HEK293 (cell line): ENCODE measurements around the gene SYS1.

Experiments
- ATF2 ChIP-seq: fragments of 450-650 bp; formaldehyde crosslinking; IDR thresholded peaks from 2 replicates; pipeline ENCODE4 v1.5.1; 2016; ENCODE audit warnings: missing biosample characterization, missing genetic modification characterization, low read depth
- EGR2 ChIP-seq: fragments of 450-650 bp; formaldehyde crosslinking; IDR thresholded peaks from 2 replicates; pipeline ENCODE4 v1.5.1; 2016; ENCODE audit warnings: low read depth, missing biosample characterization, missing genetic modification characterization
- FEZF1 ChIP-seq: fragments of 450-650 bp; formaldehyde crosslinking; IDR thresholded peaks from 2 replicates; pipeline ENCODE4 v1.5.1; 2016; ENCODE audit warnings: missing biosample characterization, missing genetic modification characterization
- GFI1B ChIP-seq: fragments of 450-650 bp; formaldehyde crosslinking; IDR thresholded peaks from 2 replicates; pipeline ENCODE4 v1.5.1; 2016; ENCODE audit warnings: missing biosample characterization, missing genetic modification characterization
- GLI2 ChIP-seq: fragments of 450-650 bp; formaldehyde crosslinking; IDR thresholded peaks from 2 replicates; pipeline ENCODE4; 2017; ENCODE audit warnings: missing biosample characterization, missing genetic modification characterization, low read depth, borderline replicate concordance
- KLF16 ChIP-seq: fragments of 450-650 bp; formaldehyde crosslinking; IDR thresholded peaks from 2 replicates; pipeline ENCODE4 v1.5.1; 2017; ENCODE audit warnings: missing biosample characterization, missing genetic modification characterization
- KLF9 ChIP-seq: fragments of 450-650 bp; formaldehyde crosslinking; IDR thresholded peaks from 2 replicates; pipeline ENCODE4 v1.5.1; 2016; ENCODE audit warnings: missing biosample characterization, missing genetic modification characterization, low read depth
- MEIS1 ChIP-seq: sonication (generic); formaldehyde crosslinking; IDR thresholded peaks from 2 replicates; pipeline ENCODE4 v1.8.1; 2022; ENCODE audit warnings: missing genetic modification reagents, mild to moderate bottlenecking, borderline replicate concordance
- PRDM10 ChIP-seq: fragments of 450-650 bp; formaldehyde crosslinking; IDR thresholded peaks from 2 replicates; pipeline ENCODE4 v1.5.1; 2016; ENCODE audit warnings: missing biosample characterization, missing genetic modification characterization
- SP2 ChIP-seq: fragments of 450-650 bp; formaldehyde crosslinking; IDR thresholded peaks from 2 replicates; pipeline ENCODE4 v1.5.1; 2016; ENCODE audit warnings: missing biosample characterization, missing genetic modification characterization
- TCF7L2 ChIP-seq: IDR thresholded peaks from 2 replicates; pipeline ENCODE4 v1.6.1; 2011; ENCODE audit warnings: low read depth, mild to moderate bottlenecking, inconsistent platforms, low read length, moderate library complexity, borderline replicate concordance
- ZBTB17 ChIP-seq: fragments of 450-650 bp; formaldehyde crosslinking; IDR thresholded peaks from 2 replicates; pipeline ENCODE4 v1.5.1; 2016; ENCODE audit warnings: missing biosample characterization, missing genetic modification characterization
- ZFHX2 ChIP-seq: fragments of 450-650 bp; formaldehyde crosslinking; conservative IDR thresholded peaks from 2 replicates; pipeline ENCODE4 v1.5.1; 2016; ENCODE audit warnings: missing biosample characterization, missing genetic modification characterization
- ZFP41 ChIP-seq: fragments of 450-650 bp; formaldehyde crosslinking; IDR thresholded peaks from 2 replicates; pipeline ENCODE4 v1.5.1; 2016; ENCODE audit warnings: missing biosample characterization, missing genetic modification characterization, borderline replicate concordance
- ZNF112 ChIP-seq: fragments of 450-650 bp; formaldehyde crosslinking; IDR thresholded peaks from 2 replicates; pipeline ENCODE4 v1.5.0; 2017; ENCODE audit warnings: missing biosample characterization, missing genetic modification characterization
- ZNF121 ChIP-seq: fragments of 450-650 bp; formaldehyde crosslinking; IDR thresholded peaks from 2 replicates; pipeline ENCODE4 v1.5.1; 2016; ENCODE audit warnings: missing biosample characterization, missing genetic modification characterization
- ZNF148 ChIP-seq: fragments of 450-650 bp; formaldehyde crosslinking; IDR thresholded peaks from 2 replicates; pipeline ENCODE4 v1.5.0; 2017; ENCODE audit warnings: missing biosample characterization, missing genetic modification characterization, borderline replicate concordance
- ZNF211 ChIP-seq: fragments of 450-650 bp; formaldehyde crosslinking; IDR thresholded peaks from 2 replicates; pipeline ENCODE4 v1.5.1; 2016; ENCODE audit warnings: low read depth, missing biosample characterization, missing genetic modification characterization
- ZNF214 ChIP-seq: fragments of 450-650 bp; formaldehyde crosslinking; IDR thresholded peaks from 2 replicates; pipeline ENCODE4 v1.5.1; 2017; ENCODE audit warnings: missing biosample characterization, mild to moderate bottlenecking, missing genetic modification characterization, borderline replicate concordance
- ZNF223 ChIP-seq: fragments of 450-650 bp; formaldehyde crosslinking; IDR thresholded peaks from 2 replicates; pipeline ENCODE4 v1.5.1; 2016; ENCODE audit warnings: missing biosample characterization, missing genetic modification characterization
- ZNF23 ChIP-seq: fragments of 450-650 bp; formaldehyde crosslinking; IDR thresholded peaks from 2 replicates; pipeline ENCODE4 v1.5.1; 2016; ENCODE audit warnings: missing biosample characterization, missing genetic modification characterization, borderline replicate concordance
- ZNF404 ChIP-seq: fragments of 450-650 bp; formaldehyde crosslinking; IDR thresholded peaks from 2 replicates; pipeline ENCODE4 v1.5.1; 2017; ENCODE audit warnings: missing biosample characterization, missing genetic modification characterization
- ZNF488 ChIP-seq: fragments of 450-650 bp; formaldehyde crosslinking; IDR thresholded peaks from 2 replicates; pipeline ENCODE4 v1.5.1; 2016; ENCODE audit warnings: missing biosample characterization, missing genetic modification characterization
- ZNF521 ChIP-seq: fragments of 450-650 bp; formaldehyde crosslinking; IDR thresholded peaks from 2 replicates; pipeline ENCODE4 v1.5.1; 2017; ENCODE audit warnings: missing biosample characterization, mild to moderate bottlenecking, missing genetic modification characterization
- ZNF549 ChIP-seq: fragments of 450-650 bp; IDR thresholded peaks from 2 replicates; pipeline ENCODE4 v1.5.1; 2018; ENCODE audit warnings: missing biosample characterization, missing genetic modification characterization, mild to moderate bottlenecking, inconsistent platforms, moderate library complexity
- ZNF558 ChIP-seq: fragments of 450-650 bp; formaldehyde crosslinking; IDR thresholded peaks from 2 replicates; pipeline ENCODE4 v1.5.1; 2016; ENCODE audit warnings: missing biosample characterization, missing genetic modification characterization
- ZNF610 ChIP-seq: fragments of 450-650 bp; formaldehyde crosslinking; IDR thresholded peaks from 2 replicates; pipeline ENCODE4 v1.5.1; 2016; ENCODE audit warnings: missing biosample characterization, missing genetic modification characterization, borderline replicate concordance
- ZNF624 ChIP-seq: fragments of 450-650 bp; formaldehyde crosslinking; IDR thresholded peaks from 2 replicates; pipeline ENCODE4 v1.5.1; 2017; ENCODE audit warnings: missing biosample characterization, missing genetic modification characterization
- ZNF660 ChIP-seq: fragments of 450-650 bp; IDR thresholded peaks from 2 replicates; pipeline ENCODE4 v1.5.1; 2018; ENCODE audit warnings: missing biosample characterization, mild to moderate bottlenecking, missing genetic modification characterization
- ZNF776 ChIP-seq: fragments of 450-650 bp; formaldehyde crosslinking; IDR thresholded peaks from 2 replicates; pipeline ENCODE4 v1.5.0; 2017; ENCODE audit warnings: missing biosample characterization, missing genetic modification characterization, borderline replicate concordance
- ZNF777 ChIP-seq: fragments of 450-650 bp; formaldehyde crosslinking; IDR thresholded peaks from 2 replicates; pipeline ENCODE4 v1.5.1; 2017; ENCODE audit warnings: missing biosample characterization, missing genetic modification characterization, borderline replicate concordance
- ZNF791 ChIP-seq: fragments of 450-650 bp; formaldehyde crosslinking; IDR thresholded peaks from 2 replicates; pipeline ENCODE4 v1.5.1; 2016; ENCODE audit warnings: missing biosample characterization, missing genetic modification characterization
- ZXDB ChIP-seq: fragments of 450-650 bp; formaldehyde crosslinking; IDR thresholded peaks from 2 replicates; pipeline ENCODE4 v1.5.1; 2016; ENCODE audit warnings: missing biosample characterization, missing genetic modification characterization

The SYS1 gene

GRCh38 chr20:45341939-45342854, 20.8 kb upstream of the SYS1 start (continued):
- TF ChIP-seq SP2 (tag by site-specific recombination) = no peak
- TF ChIP-seq ZNF211 (tag by site-specific recombination) = no peak
- no peak for TF ChIP-seq MEIS1 (CRISPR knock-in tag)
- no peak for TF ChIP-seq ZNF223 (tag by site-specific recombination)
- no peak for TF ChIP-seq ZNF112 (tag by site-specific recombination)
- TF ChIP-seq ZNF624 (tag by site-specific recombination) = no peak
- no peak; the same call in 1 of the 2 replicates for TF ChIP-seq FEZF1
- TF ChIP-seq KLF16 = 0 out of 2 replicates have a peak, but pooled peaks have one; percentile 11
- TF ChIP-seq ZNF660 (tag by site-specific recombination) = no peak
- no peak for TF ChIP-seq ZNF558 (tag by site-specific recombination)
- TF ChIP-seq ZNF148 (tag by site-specific recombination) = no peak
- no peak for TF ChIP-seq ZNF521
- no peak for TF ChIP-seq ATF2 (tag by site-specific recombination)
- peak; percentile 67 for TF ChIP-seq ZFHX2 (tag by site-specific recombination)
- peak; percentile 93 for TF ChIP-seq PRDM10 (tag by site-specific recombination)
- TF ChIP-seq ZNF549 = no peak
- TF ChIP-seq EGR2 (tag by site-specific recombination) = peak; percentile 88
- TF ChIP-seq ZXDB (tag by site-specific recombination) = no peak
- TF ChIP-seq ZNF610 (tag by site-specific recombination) = no peak
- 0 out of 2 replicates have a peak, but pooled peaks have one; percentile 15 for TF ChIP-seq GFI1B
- no peak for TF ChIP-seq ZNF777 (tag by site-specific recombination)
- TF ChIP-seq ZFP41 = no peak
- no peak for TF ChIP-seq ZNF791 (tag by site-specific recombination)
- TF ChIP-seq TCF7L2 = no peak
- TF ChIP-seq ZNF121 (tag by site-specific recombination) = no peak
- TF ChIP-seq ZNF23 = no peak
- TF ChIP-seq ZNF488 (tag by site-specific recombination) = no peak
- no peak for TF ChIP-seq ZNF404 (tag by site-specific recombination)
- no peak for TF ChIP-seq ZNF214
- TF ChIP-seq KLF9 (tag by site-specific recombination) = no peak
- no peak for TF ChIP-seq ZNF776 (tag by site-specific recombination)
- peak; percentile 88 for TF ChIP-seq ZBTB17 (tag by site-specific recombination)
- no peak for TF ChIP-seq GLI2 (tag by site-specific recombination)
